Osteocyte (in vitro differentiated cells): Measurements from ENCODE around the gene SUPT20H. TPM values are rescaled to one million over a fixed set of nuclear protein-coding genes. Genes with fewer than 3 reads are reported as not detected.
A peak's percentile ranks its signal among the peaks of the same experiment; 100 is the strongest.

Experiments
- DNase-seq: peaks from one replicate; pipeline ENCODE4 v3.0.0; 2021; ENCODE audit warnings: mixed read lengths; ENCODE audit not compliant: unreplicated experiment; ENCODE audit errors: extremely low spot score
- H3K27ac Mint-ChIP-seq: one replicate; pipeline ENCODE4 v1.8.0; 2021; ENCODE audit warnings: mild to moderate bottlenecking, mixed read lengths; ENCODE audit not compliant: unreplicated experiment
- H3K27me3 Mint-ChIP-seq: one replicate; pipeline ENCODE4 v1.8.0; 2021; ENCODE audit warnings: mixed read lengths; ENCODE audit not compliant: unreplicated experiment
- H3K36me3 Mint-ChIP-seq: one replicate; pipeline ENCODE4 v1.8.0; 2021; ENCODE audit warnings: mixed read lengths; ENCODE audit not compliant: unreplicated experiment
- H3K4me1 Mint-ChIP-seq: one replicate; pipeline ENCODE4 v1.8.0; 2021; ENCODE audit warnings: mixed read lengths; ENCODE audit not compliant: unreplicated experiment
- H3K4me3 Mint-ChIP-seq: one replicate; pipeline ENCODE4 v1.8.0; 2021; ENCODE audit warnings: mild to moderate bottlenecking, moderate library complexity, mixed read lengths; ENCODE audit not compliant: unreplicated experiment
- H3K9me3 Mint-ChIP-seq: one replicate; pipeline ENCODE4 v1.8.0; 2021; ENCODE audit warnings: mixed read lengths; ENCODE audit not compliant: unreplicated experiment
- CTCF ChIP-seq: fragments of 200-600 bp; sonication (generic); IDR thresholded peaks from 2 replicates; pipeline ENCODE4 v1.5.0; 2021; ENCODE audit warnings: antibody characterized with exemption, mild to moderate bottlenecking, moderate library complexity
- total RNA-seq: library from RNA; stranded (reverse); gene quantifications from 2 replicates; pipeline ENCODE4 v1.2.1, GENCODE V29; 2021

SUPT20H gene
- total RNA-seq, 1 donor from 2014 or later: 65.4 TPM

DNA sequence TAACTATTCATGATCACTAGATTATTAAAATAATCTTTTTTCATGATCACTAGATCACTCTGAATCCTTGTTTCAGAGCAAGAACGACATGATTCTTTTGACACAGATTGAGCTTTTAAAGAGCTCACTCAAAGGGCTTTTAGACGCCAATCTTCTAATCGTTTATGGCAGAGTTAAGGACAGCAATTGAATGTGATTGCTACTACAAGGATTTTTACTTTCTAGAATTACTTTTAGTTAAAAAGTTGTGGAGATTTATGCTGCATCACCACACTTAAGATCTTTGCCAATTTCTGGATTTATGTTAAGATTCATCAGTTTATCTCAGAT is 57.6 kb downstream of the SUPT20H start:
- Mint-ChIP-seq H3K4me3 (peak overlapping the region; percentile 100), H3K9me3 (no peaks in the 10 kb centered on the region), H3K36me3 (peaks cover 16% of the 10 kb centered on the region), H3K27ac (peak overlapping the region; percentile 100), H3K27me3 (no peaks in the 10 kb centered on the region), H3K4me1 (peaks cover 23% of the 10 kb centered on the region)
- no peak for TF ChIP-seq CTCF
- no peak for DNase-seq

DNA sequence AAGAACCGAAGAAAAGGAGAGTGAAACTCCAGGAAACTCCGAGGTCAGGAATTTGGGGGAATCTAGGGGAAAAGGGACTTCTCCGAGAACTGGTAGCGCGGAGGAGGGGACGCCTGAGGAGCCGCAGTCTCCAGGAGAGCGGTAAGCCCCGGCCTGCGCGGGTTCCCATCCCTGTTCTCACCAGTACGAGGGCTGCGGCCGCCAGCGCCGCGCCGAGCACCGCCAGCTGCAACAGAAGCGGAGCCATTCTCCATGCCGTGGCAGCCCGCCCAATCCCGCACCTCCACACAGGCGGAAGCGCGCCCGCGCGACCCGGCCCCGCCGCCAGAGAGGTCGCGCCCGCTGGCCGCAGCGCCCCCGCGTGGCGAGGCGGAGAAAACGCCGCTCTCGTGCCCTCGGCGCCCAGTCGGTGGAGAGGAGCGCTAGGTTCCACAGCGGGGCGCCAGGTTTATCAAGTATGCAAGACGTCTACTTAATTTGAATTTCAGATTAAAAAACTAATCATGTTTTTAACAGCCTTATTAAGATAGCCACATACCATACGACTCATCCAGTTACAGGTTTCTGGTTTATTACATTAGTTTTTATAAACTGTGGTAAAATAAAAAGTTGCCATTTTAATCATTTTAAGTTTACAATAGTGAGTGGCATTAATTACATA is 60.3 kb downstream of the SUPT20H start, which contains the start of gene ALG5:
Gene ALG5, minus strand, starts transcription at position 287 of the 661 bp plus-strand sequence. Its CDS starts 40 bp downstream, at position 247.
- peak; percentile 98 for TF ChIP-seq CTCF
- peak; percentile 97 for DNase-seq
- peak within 1 kb of the TSS; percentile 100 for H3K4me3 Mint-ChIP-seq
- no peaks in the 10 kb centered on the region for H3K9me3 Mint-ChIP-seq
- H3K4me1 Mint-ChIP-seq: peaks cover 27% of the 10 kb centered on the region
- peaks cover 9% of the 10 kb centered on the region for H3K36me3 Mint-ChIP-seq
- no peaks in the 10 kb centered on the region for H3K27me3 Mint-ChIP-seq
- H3K27ac Mint-ChIP-seq: peak within 1 kb of the TSS; percentile 100

DNA sequence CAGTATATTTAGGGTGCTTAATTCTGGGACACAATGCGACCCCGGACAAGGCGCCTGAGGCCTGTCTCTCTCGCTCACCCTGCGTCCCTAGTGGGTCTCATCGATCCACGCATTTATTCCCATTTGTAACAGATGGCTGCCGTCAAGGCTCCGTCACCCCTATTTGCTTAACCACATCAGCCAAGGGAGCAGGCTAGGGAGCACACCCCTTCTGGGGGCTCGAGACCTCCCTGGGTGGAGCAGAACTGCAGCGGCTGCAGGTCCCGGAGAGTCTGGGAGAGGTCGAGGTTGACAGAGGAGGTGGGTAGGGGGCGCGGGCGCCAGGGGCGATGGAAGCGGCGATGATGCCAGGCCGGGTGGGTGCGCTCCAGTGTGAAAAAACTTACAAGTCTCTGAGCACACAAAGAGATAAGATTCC is 60.9 kb downstream of the SUPT20H start:
- no peaks in the 10 kb centered on the region for H3K27me3 Mint-ChIP-seq
- no peak for TF ChIP-seq CTCF
- peak overlapping the region; percentile 100 for H3K4me3 Mint-ChIP-seq
- H3K27ac Mint-ChIP-seq: peak overlapping the region; percentile 100
- H3K36me3 Mint-ChIP-seq: peaks cover 12% of the 10 kb centered on the region
- peaks cover 27% of the 10 kb centered on the region for H3K4me1 Mint-ChIP-seq
- H3K9me3 Mint-ChIP-seq: no peaks in the 10 kb centered on the region
- no peak for DNase-seq

- Mint-ChIP-seq H3K27ac (peak overlapping the region; percentile 100), H3K27me3 (no peaks in the 10 kb centered on the region), H3K36me3 (peaks cover 16% of the 10 kb centered on the region), H3K4me3 (peak overlapping the region; percentile 100), H3K9me3 (no peaks in the 10 kb centered on the region), H3K4me1 (peaks cover 27% of the 10 kb centered on the region)
- DNase-seq: no peak
- no peak for TF ChIP-seq CTCF
These were observed 61.6 kb downstream of the SUPT20H start for GRCh38 chr13:36997716-36998427.

DNA sequence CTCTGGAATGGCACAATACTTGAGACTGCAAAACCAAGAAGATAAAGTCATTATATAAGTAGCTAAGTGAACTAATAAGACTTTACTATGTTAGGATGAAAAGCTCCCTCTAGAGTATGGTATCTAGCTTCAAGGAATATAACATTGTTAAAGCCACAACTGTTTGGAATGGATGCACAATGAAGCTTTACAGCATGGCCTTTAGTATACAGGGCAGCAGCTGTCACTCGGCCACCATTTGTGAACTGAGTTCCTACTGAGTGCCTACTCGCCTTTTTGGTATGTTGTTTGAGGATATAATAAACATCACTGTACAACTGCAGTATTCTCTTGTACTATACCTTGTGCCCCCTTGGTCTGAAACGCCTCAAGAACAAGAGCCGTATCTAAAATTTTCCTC is 67.1 kb downstream of the SUPT20H start:
- no peak for DNase-seq
- peaks cover 7% of the 10 kb centered on the region for H3K4me1 Mint-ChIP-seq
- H3K27ac Mint-ChIP-seq: no peak overlapping the region
- TF ChIP-seq CTCF: no peak
- H3K36me3 Mint-ChIP-seq: peaks cover 58% of the 10 kb centered on the region
- no peak overlapping the region for H3K4me3 Mint-ChIP-seq
- H3K9me3 Mint-ChIP-seq: no peaks in the 10 kb centered on the region
- no peaks in the 10 kb centered on the region for H3K27me3 Mint-ChIP-seq
